Activated T-cell treated with anti-CD3 and anti-CD28 coated beads for 4 hours (primary cell): Measurements from ENCODE around the gene MAPK8IP1.
"Not testable (repeated sequence)": the region's sequence is repeated elsewhere in the genome, so short reads cannot be mapped to it uniquely, and the experiment has no call there.

Experiments used
- DNase-seq: peaks from one replicate; pipeline ENCODE4 v3.0.0-alpha.2; 2020

Gene MAPK8IP1

GRCh38 chr11:45890886-45891550, 5.6 kb downstream of the MAPK8IP1 start:
- DNase-seq, result no peak

DNA sequence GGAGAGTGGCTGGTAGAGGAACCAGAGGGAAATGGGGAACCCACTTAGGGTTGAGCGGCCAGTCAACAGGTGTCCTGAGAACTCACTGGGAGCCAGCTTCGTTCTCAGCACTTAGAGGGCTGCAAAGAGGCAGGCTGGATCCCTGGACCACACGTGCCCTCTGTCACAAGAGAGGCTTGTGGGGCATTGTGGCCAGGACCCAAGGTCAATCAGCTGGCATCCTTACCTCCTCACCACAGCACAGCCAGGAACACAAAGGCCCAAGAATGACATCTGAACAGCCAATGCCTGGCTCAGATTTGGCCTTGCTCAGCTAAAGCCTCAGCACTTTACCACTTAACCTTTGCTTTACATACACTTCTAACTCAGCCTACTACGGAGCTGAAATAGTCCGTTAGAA, 7.4 kb downstream of the MAPK8IP1 start:
- no peak for DNase-seq

- DNase-seq, result no peak
Measured at GRCh38 chr11:45894555-45895247, 9.2 kb downstream of the MAPK8IP1 start.

GRCh38 chr11:45895553-45896259, 10.3 kb downstream of the MAPK8IP1 start:
- no peak for DNase-seq

DNA sequence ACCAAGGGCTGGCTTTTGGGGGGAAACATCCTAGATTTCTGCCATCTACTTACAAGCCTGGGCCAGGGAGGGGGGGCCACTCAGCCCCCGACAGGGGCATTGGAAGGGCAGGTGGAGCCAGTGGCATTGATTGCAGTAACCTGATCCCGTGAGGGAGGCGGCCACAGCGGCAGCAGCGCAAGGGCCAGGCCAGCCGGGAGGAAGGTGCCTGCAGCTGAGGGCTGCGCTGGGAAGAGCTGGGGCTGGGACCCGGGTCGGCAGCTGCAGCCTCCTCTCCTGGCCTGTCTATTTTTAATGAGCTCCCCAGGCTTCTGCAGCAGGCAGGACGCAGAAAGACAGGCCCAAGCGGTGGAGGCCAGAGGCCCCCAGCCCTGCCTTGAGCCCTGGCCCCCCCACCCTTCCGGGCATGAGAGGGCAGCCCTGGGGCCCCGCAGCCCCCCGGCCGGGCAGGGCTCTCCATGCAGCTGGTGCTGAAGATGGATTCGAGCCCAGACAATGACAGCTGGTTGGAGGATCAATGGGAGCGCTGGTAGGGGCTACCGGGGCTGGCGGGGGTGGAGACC, 11.1 kb downstream of the MAPK8IP1 start:
- no peak for DNase-seq

DNA sequence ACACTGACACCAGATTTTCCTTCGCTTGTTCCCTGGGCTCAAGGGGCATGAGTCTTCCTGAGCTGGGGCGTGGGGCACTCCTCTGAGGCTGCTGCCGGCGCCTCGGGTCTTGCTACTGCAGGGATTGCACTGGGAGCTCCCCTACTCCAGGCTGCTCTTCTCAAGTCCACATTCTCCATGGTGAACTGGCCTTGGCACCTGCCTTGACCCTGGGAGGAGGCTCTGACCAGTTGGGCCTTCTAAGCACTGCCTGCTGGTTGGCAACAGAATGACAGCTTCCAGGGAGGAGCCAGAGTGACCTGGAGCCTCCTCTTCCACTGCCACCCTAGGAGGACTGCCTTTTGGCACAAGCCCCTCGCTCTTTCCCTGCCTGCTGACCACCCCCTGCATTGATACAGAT, 12.1 kb downstream of the MAPK8IP1 start:
- no peak for DNase-seq

- no peak for DNase-seq
Measured at GRCh38 chr11:45899086-45899447, 13.6 kb downstream of the MAPK8IP1 start.

GRCh38 chr11:45899448-45900174, 14.2 kb downstream of the MAPK8IP1 start:
- peak; percentile 42 for DNase-seq

DNA sequence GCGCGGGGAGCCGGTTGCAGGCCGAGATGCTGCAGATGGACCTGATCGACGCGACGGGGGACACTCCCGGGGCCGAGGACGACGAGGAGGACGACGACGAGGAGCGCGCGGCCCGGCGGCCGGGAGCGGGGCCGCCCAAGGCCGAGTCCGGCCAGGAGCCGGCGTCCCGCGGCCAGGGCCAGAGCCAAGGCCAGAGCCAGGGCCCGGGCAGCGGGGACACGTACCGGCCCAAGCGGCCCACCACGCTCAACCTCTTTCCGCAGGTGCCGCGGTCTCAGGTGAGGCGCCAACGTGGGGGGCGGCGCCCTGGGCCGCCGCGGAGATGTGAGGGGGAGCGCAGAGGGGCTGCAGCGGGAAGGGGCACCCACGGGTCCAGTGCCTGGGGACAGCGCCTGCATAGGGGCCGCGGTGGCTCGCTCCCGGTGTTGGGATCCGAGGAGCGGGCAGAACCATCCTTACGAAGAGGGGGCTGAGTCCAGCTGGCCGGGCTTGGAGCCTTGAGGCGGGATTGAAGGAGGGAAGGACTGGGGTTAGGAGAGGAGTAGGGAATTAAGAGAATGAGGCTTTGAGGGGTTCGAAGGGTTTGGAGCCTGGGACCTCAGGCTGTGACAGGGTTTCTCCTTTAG, 14.8 kb downstream of the MAPK8IP1 start:
- DNase-seq, result not testable (repeated sequence)

DNA sequence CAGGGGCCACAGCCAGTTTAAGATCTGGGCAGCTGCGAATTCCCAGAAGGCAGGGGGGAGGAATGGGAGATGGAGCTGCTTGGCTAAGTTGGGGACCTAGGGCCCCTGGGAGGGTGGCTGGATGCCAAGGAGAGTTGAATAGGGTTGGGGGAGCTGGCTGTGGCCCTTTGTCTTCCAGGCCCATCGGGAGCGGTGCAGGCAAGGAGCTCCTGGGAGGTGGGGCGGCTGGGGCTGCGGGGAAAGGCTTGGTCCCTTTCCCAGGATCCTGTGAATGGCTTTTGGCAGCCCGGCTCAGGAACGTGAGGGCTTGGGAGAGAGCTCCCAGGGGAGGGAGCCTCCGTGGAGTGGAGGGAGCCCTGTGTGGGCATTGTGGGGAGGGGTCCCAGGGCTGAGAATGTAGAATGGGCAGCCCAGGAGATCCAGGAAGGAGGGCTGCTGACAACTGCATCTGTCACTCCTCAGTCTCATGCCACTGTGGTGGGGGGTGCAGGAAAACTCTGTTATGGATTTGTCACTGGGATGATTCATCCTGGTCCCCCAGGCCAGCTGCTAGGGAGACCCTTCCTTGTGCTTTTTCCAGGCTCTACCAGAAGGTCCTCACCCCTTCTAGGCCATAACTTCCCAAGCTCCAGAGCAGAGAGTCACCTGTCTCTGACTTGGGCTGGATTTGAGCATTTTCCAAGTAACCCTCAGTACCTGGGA, 15.6 kb downstream of the MAPK8IP1 start:
- DNase-seq, result no peak

DNA sequence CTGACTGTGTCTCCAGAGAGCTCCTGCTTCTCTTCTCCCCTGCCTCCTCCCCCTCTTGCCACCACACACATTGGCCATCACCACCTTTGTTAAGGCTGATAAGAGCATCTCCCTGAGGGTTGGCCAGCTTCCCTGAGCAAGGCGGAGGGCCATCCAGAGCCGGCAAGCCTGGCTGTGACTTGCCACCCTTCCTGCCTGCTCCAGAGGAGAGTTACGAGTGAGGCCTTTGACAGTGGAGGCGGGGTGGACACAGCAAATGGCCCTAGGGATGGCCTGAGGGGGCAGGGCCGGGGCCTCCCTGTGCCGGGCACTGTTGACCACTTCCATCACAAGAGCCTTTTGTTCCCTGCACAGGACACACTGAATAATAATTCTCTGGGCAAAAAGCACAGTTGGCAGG, 16.2 kb downstream of the MAPK8IP1 start:
- DNase-seq, result no peak

DNA sequence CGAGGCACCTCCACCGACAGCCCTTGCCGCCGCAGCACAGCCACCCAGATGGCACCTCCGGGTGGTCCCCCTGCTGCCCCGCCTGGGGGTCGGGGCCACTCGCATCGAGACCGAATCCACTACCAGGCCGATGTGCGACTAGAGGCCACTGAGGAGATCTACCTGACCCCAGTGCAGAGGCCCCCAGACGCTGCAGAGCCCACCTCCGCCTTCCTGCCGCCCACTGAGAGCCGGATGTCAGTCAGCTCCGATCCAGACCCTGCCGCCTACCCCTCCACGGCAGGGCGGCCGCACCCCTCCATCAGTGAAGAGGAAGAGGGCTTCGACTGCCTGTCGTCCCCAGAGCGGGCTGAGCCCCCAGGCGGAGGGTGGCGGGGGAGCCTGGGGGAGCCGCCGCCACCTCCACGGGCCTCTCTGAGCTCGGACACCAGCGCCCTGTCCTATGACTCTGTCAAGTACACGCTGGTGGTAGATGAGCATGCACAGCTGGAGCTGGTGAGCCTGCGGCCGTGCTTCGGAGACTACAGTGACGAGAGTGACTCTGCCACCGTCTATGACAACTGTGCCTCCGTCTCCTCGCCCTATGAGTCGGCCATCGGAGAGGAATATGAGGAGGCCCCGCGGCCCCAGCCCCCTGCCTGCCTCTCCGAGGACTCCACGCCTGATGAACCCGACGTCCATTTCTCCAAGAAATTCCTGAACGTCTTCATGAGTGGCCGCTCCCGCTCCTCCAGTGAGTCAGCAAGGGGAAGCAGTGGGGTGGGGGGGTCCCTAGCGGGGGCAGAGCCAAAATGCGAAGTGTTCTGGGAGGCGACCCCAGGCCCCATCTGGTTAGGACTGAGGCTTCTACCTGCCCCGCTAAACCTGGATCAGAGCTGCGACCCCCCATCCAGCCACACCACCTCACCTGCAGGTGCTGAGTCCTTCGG, 17.3 kb downstream of the MAPK8IP1 start:
- no peak for DNase-seq

GRCh38 chr11:45904309-45904915, 19.0 kb downstream of the MAPK8IP1 start:
- DNase-seq, result no peak

GRCh38 chr11:45905095-45905494, 19.6 kb downstream of the MAPK8IP1 start:
- DNase-seq, result no peak

DNA sequence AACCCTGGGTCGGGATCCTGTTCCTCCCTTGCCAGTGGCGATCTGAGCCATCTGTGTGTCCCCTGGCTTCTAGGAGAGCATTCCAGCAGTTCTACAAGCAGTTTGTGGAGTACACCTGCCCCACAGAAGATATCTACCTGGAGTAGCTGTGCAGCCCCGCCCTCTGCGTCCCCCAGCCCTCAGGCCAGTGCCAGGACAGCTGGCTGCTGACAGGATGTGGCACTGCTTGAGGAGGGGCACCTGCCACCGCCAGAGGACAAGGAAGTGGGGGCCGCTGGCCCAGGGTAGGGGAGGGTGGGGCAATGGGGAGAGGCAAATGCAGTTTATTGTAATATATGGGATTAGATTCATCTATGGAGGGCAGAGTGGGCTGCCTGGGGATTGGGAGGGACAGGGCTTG, 20.1 kb downstream of the MAPK8IP1 start:
- DNase-seq, result not testable (repeated sequence)

DNA sequence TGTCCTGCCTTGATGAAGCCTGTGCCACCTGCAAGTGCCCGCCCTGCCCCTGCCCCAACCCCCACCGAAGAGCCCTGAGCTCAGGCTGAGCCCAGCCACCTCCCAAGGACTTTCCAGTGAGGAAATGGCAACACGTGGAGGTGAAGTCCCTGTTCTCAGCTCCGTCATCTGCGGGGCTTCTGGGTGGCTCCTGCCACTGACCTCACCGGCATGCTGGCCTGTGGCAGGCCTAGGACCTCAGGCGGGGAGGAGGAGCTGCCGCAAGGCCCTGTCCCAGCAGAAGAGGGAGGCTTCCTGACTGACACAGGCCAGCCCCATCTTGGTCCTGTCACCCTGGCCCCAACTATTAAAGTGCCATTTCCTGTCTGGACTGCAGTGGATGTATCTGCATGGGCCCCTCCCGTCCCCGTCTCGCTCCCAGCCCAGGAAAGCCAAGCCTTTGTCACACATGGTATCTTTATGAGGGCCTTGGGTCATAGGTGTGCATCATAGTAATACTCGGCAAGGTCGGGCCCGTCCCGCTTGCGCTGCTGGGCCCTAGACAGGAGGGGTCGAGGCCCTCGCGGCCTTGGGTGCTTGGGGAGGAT, 20.7 kb downstream of the MAPK8IP1 start:
- DNase-seq, result no peak

DNA sequence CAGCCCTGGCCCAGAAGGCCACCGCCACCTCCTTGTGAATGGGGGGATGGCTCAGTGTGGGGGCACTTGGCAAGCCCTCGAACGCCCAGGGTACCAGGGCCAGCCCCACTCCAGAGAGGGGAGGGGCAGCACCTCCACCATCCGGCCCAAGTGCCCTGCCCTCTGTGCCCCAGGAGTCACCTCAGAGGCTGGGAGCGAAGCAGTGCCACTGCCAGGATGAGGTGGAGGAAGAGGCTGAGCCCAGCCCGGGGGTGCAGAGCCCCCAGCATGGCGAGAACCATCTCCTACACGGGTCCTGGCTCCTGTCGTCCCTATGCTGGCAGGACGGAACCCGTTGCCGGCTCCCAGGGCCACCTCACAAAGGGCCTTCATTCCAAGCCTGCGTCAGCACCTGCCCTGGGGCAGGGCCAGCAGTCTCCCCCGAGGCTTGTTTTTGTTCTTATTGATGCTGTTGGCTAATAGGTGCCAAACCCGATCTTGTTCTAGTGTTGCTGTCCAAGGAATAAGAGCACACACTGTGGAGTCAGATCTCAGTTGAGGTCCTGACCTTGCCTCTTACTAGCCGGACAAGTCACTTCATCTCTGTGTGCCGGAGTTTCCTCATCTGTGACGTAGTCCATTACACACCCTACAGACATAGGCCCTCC, 21.6 kb downstream of the MAPK8IP1 start, which contains the start of gene FREY1:
TSS of gene FREY1 (minus strand) at position 307 of the 647 bp plus-strand sequence. CDS start at position 281, 26 bp downstream.
- no peak for DNase-seq

DNA sequence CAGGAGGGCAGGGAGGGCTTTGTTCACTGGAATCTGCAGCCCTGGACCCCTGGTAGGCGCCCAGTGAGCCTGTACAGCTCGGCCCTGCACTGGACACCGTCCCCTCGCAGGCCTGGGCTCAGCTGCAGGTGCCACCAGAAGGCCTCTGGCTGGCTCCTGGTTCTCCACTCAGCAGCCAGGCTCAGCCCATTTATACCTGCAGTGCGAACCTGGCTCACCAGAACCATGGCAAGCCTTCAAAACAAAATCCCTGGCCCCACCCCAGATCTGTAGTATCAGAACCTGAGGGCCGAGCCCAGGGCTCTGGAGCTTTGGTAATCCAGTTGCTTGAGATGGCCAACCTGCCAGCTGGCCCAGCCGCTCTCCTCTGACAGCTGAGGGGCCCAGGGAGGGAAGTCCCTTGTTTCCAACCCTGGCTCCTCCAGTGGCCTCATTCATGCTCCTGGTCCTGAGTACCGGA, 22.5 kb downstream of the MAPK8IP1 start:
- no peak for DNase-seq
